Measurements from ENCODE around the gene CELA2B. TPM values are rescaled to one million over a fixed set of nuclear protein-coding genes. Genes with fewer than 3 reads are reported as not detected.

CELA2B gene
- total and polyA plus RNA-seq, 2 of the 8 experiments (the other 6 are each of a cell fraction or from before 2014, with no cell fraction given): not detected

DNA sequence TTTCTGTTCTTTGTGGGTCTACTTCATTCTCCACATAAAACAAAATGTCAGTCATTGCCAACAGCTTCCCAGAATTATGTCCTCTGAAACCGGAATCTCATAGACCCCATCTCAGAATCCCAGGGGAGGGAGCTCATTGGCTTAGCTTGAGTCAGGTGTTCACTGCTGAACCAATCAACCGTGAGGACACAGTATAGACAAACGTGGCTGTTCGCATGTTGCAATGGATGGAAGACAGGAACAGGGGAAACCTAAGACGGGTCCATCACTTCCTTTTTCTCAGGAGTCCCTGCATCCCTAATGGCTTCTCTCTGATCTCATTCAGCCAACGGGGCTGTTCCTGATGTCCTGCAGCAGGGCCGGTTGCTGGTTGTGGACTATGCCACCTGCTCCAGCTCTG, 10.2 kb upstream of the CELA2B start:
- H3K4ac ChIP-seq (replicated peaks; ENCODE audit: insufficient read length, low read depth, low read length): no peak overlapping the region
- DNase-seq (ENCODE audit: low read depth in 1 of 2, low spot score in 2 of 2) (no peak), FAIRE-seq (no peak)
- H4K5ac ChIP-seq (ENCODE audit: insufficient read length, low read depth, low read length): no peak overlapping the region
- H2AK5ac ChIP-seq (ENCODE audit: low read depth, low read length): no peak overlapping the region
- H4K20me1 ChIP-seq (replicated peaks in 1 of 2; ENCODE audit: control insufficient read depth in 1 of 2, insufficient read depth in 2 of 2, low read length in 2 of 2): peaks cover 0 to 2% of the 10 kb centered on the region in 2 experiments
- H2BK12ac ChIP-seq (ENCODE audit: low read depth, low read length): no peak overlapping the region
- H2BK120ac ChIP-seq (replicated peaks; ENCODE audit: low read depth, low read length): no peak overlapping the region
- no peak overlapping the region for H2BK20ac ChIP-seq (ENCODE audit: low read length)
- H3K79me2 ChIP-seq (ENCODE audit: control insufficient read depth in 1 of 2, insufficient read depth in 2 of 2, low read length in 2 of 2): no peaks in the 10 kb centered on the region
- ChIA-PET CTCF (ENCODE audit: partially characterized antibody) (interaction anchor here (0.7 to 0.8 kb wide), 2 partner anchors 36 to 140 kb away, joined by 3 read pairs; no protein-coding TSS in a partner anchor), POLR2A (ENCODE audit: partially characterized antibody) (no interaction called here)
- H3K79me1 ChIP-seq (ENCODE audit: low read depth, low read length): no peaks in the 10 kb centered on the region
- no peak overlapping the region for H4K91ac ChIP-seq (replicated peaks; ENCODE audit: insufficient read length, low read length)
- H3K27ac ChIP-seq (ENCODE audit: low read depth, low read length): no peak overlapping the region
- H3K23me2 ChIP-seq (ENCODE audit: low read depth, low read length): no peaks in the 10 kb centered on the region
- H3K14ac ChIP-seq (ENCODE audit: insufficient read length): no peak overlapping the region
- no peaks in the 10 kb centered on the region for H3K27me3 ChIP-seq (replicated peaks in 1 of 4; ENCODE audit: control insufficient read depth in 3 of 4, extremely low read depth in 1 of 4, insufficient read depth in 3 of 4, low read length in 3 of 4)
- H3K18ac ChIP-seq (ENCODE audit: extremely low read depth, low read length): no peak overlapping the region
- H3K4me3 ChIP-seq (ENCODE audit: extremely low read depth in 1 of 4, insufficient read depth in 2 of 4, low read depth in 3 of 4, low read length in 4 of 4): no peak overlapping the region
- H4K8ac ChIP-seq (ENCODE audit: extremely low read depth, insufficient read depth, low read length): no peak overlapping the region
- no peak overlapping the region for H2AFZ ChIP-seq (ENCODE audit: low read length)
- H3K56ac ChIP-seq (replicated peaks; ENCODE audit: insufficient read length, low read depth, low read length): no peak overlapping the region
- no peak overlapping the region for H3K4me2 ChIP-seq (ENCODE audit: insufficient read depth in 1 of 2, low read depth in 2 of 2, low read length in 2 of 2)
- no peaks in the 10 kb centered on the region for H3K9me3 ChIP-seq (ENCODE audit: insufficient read depth in 2 of 2, low read depth in 1 of 2, low read length in 1 of 2)
- H3K9ac ChIP-seq (replicated peaks in 1 of 4; ENCODE audit: extremely low read depth in 1 of 4, low read depth in 3 of 4, low read length in 3 of 4): no peak overlapping the region
- no peaks in the 10 kb centered on the region for H3K4me1 ChIP-seq (replicated peaks in 1 of 4; ENCODE audit: control insufficient read depth in 3 of 4, insufficient read depth in 4 of 4, low read length in 3 of 4)
- H3K23ac ChIP-seq (ENCODE audit: insufficient read length): no peak overlapping the region
- H2BK15ac ChIP-seq (ENCODE audit: low read length): no peak overlapping the region
- 84% methylated on average over 7 of the region's 7 CpGs; no CpG with 5 or more reads in 1 of the 2 experiments for WGBS, 2 experiments (ENCODE audit: extremely low coverage in 1 of 2, insufficient coverage in 1 of 2, insufficient read length in 1 of 2, insufficient replicate concordance in 2 of 2, low coverage in 1 of 2, low lambda C conversion rate in 2 of 2, missing lambda C conversion rate in 1 of 2)
- no peaks in the 10 kb centered on the region for H3K36me3 ChIP-seq (ENCODE audit: control insufficient read depth in 2 of 4, insufficient read depth in 4 of 4, low read length in 3 of 4)
- TF ChIP-seq, protein P1, sequence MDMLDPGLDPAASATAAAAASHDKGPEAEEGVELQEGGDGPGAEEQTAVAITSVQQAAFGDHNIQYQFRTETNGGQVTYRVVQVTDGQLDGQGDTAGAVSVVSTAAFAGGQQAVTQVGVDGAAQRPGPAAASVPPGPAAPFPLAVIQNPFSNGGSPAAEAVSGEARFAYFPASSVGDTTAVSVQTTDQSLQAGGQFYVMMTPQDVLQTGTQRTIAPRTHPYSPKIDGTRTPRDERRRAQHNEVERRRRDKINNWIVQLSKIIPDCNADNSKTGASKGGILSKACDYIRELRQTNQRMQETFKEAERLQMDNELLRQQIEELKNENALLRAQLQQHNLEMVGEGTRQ (IDR thresholded peaks at IDR 0.05; ENCODE audit: low read length): no peak
- no peak overlapping the region for H2BK5ac ChIP-seq (ENCODE audit: low read depth, low read length)

Measured in H1 (cell line).